Body of pancreas (tissue), 4 donors: ENCODE data around the gene EGLN1. TPM values are rescaled to one million over a fixed set of nuclear protein-coding genes. Genes with fewer than 3 reads are reported as not detected.
A peak's percentile ranks its signal among the peaks of the same experiment; 100 is the strongest.

Source experiments
- ATAC-seq: fragments of 150-250 bp; one replicate; pipeline ENCODE4 v1.9.1; 2016
- DNase-seq, 4 donors: peaks; one replicate each; pipeline ENCODE4 v3.0.0-alpha.2; 2019
- H3K27ac ChIP-seq, 4 donors: fragments of 200-600 bp; sonication (generic); 1 replicate in 3 of 4; 2 replicates in 1 of 4; pipeline versions ENCODE4 v1.5.1 to v1.6.1; 2016 to 2019; ENCODE audit warnings: mild to moderate bottlenecking in 1 of 4, mixed read lengths in 1 of 4, moderate library complexity in 1 of 4
- H3K27me3 ChIP-seq, 2 donors: fragments of 200-600 bp; sonication (generic); one replicate each; pipeline ENCODE4 v1.6.0; 2016; ENCODE audit warnings: mild to moderate bottlenecking in 1 of 2
- H3K36me3 ChIP-seq, 2 donors: fragments of 200-600 bp; sonication (generic); replicated peaks in 1 of 2; 2 replicates each; pipeline ENCODE4 v1.5.1; 2016; ENCODE audit warnings: low read depth in 2 of 2; ENCODE audit not compliant: insufficient read depth in 1 of 2
- H3K4me1 ChIP-seq: fragments of 200-600 bp; sonication (generic); one replicate; pipeline ENCODE4 v1.6.0; 2016
- H3K4me3 ChIP-seq, 2 donors: fragments of 200-600 bp; sonication (generic); 1 replicate in 1 of 2; 2 replicates in 1 of 2; pipeline ENCODE4 v1.5.1; 2016 to 2019
- H3K9me3 ChIP-seq, 3 donors: fragments of 200-600 bp; sonication (generic); 1 replicate in 2 of 3; 2 replicates in 1 of 3; pipeline ENCODE4 v1.5.1; 2016
- POLR2A ChIP-seq, 3 donors: fragments of 450-650 bp; IDR thresholded peaks; one replicate each; pipeline ENCODE4 v1.6.1; 2016; ENCODE audit warnings: antibody characterized with exemption in 3 of 3, mild to moderate bottlenecking in 2 of 3
- WGBS, 2 donors: methylation state at CpG; one replicate each; pipeline ENCODE4 v1.1.5; 2017; 5-methylcytosine and 5-hydroxymethylcytosine counted together
- intact Hi-C: fragments of 100-400 bp; cut with DNase I; formaldehyde crosslinking; loops from one replicate; pipeline ENCODE4 v1.15.1; 2023
- total RNA-seq, 2 donors: library from RNA; depleted of rRNA; stranded (reverse); fragments of >200 nt; gene quantifications; one replicate each; pipeline ENCODE4 v1.1.0, GENCODE V29; 2016
- TF ChIP-seq, protein P1 (sequence below), 7 experiments: fragments of 450-650 bp in 4 of 7; fragments of 200-600 bp in 3 of 7; sonication (generic) in 3 of 7; IDR thresholded peaks; one replicate each; pipeline ENCODE4 v1.5.1; 2016 to 2019; ENCODE audit warnings: antibody characterized with exemption in 7 of 7

EGLN1 gene
- total RNA-seq, 2 donors from 2014 or later = 37.6 to 42.2 TPM

DNA sequence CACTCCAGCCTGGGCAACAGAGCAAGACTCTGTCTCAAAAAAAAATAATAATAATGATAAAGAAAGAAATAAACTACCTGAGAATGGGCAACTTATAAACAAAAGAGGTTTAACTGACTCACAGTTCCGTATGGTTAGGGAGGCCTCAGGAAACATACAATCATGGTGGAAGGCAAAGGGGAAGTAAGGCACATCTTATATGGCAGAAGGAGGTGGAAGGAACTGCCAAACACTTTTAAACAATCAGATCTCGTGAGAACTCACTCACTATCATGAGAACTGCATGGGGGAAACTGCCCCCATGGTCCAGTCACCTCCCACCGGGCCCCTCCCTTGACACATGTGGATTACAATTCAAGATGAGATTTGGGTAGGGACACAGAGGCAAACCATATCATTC is 6.3 kb upstream of the EGLN1 start:
- H3K27ac ChIP-seq = no peak overlapping the region
- H3K9me3 ChIP-seq = no peaks in the 10 kb centered on the region
- TF ChIP-seq, protein P1, sequence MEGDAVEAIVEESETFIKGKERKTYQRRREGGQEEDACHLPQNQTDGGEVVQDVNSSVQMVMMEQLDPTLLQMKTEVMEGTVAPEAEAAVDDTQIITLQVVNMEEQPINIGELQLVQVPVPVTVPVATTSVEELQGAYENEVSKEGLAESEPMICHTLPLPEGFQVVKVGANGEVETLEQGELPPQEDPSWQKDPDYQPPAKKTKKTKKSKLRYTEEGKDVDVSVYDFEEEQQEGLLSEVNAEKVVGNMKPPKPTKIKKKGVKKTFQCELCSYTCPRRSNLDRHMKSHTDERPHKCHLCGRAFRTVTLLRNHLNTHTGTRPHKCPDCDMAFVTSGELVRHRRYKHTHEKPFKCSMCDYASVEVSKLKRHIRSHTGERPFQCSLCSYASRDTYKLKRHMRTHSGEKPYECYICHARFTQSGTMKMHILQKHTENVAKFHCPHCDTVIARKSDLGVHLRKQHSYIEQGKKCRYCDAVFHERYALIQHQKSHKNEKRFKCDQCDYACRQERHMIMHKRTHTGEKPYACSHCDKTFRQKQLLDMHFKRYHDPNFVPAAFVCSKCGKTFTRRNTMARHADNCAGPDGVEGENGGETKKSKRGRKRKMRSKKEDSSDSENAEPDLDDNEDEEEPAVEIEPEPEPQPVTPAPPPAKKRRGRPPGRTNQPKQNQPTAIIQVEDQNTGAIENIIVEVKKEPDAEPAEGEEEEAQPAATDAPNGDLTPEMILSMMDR (IDR thresholded peaks at IDR 0.05) = no peak
- TF ChIP-seq POLR2A (IDR thresholded peaks at IDR 0.05) = no peak
- ATAC-seq (no peak), DNase-seq (no peak)
- intact Hi-C loops = no loop called here
- no peaks in the 10 kb centered on the region for H3K36me3 ChIP-seq
- H3K27me3 ChIP-seq = no peaks in the 10 kb centered on the region
- 71 to 82% methylated on average over 3 of the region's 3 CpGs for WGBS, 2 donors
- H3K4me3 ChIP-seq = no peak overlapping the region
- peaks cover 29% of the 10 kb centered on the region for H3K4me1 ChIP-seq

DNA sequence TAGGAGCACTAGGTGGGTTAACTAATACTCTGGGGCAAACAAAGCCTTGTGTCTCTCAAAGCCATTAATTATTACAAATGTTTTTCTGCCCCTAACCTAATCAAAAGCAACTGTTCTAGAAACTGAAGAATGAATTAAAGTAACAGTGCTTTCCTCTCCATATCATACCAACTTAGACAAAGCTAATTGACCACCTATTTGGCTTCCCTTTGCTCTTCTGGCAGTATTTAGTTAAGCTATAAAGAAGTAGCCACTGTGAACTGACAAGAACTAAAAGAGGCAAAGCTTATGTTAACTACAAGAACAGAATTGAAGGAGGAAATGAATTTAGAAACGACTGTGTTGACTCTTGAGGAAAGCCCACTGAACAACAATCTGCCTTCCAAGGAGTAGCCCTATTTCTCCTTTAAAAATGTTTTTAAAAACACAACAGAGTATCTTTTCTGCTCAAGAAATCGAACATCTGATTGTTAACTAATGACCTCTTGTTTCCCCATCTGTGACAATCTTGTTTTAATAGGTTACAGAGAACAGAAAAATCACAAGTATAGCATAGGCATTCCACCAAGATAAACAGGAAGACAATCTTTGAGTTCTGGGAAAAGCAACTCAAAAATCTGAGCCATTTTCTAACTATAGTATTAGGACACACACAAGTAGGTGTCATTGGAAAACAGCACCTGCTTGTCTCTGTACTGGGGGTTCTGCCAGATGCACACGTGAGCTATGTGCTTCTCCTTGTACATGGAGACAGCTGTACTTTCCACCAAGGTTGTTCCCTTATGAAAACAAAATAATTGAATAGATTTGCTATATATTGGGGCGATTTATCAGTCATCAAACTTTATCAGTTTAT is 3.1 kb upstream of the EGLN1 start:
- H3K4me3 ChIP-seq = no peak overlapping the region
- H3K27me3 ChIP-seq = no peaks in the 10 kb centered on the region
- peak overlapping the region; percentile 67 to 99 (median 70) for H3K27ac ChIP-seq
- intact Hi-C loops = no loop called here
- no peaks in the 10 kb centered on the region for H3K36me3 ChIP-seq
- 11 to 21% methylated on average over 4 of the region's 4 CpGs for WGBS, 2 donors
- H3K9me3 ChIP-seq = no peaks in the 10 kb centered on the region
- no peak for ATAC-seq
- H3K4me1 ChIP-seq = peaks cover 34% of the 10 kb centered on the region
- DNase-seq = peak; percentile 65 to 85 (median 79)
- TF ChIP-seq, protein P1 (IDR thresholded peaks at IDR 0.05) = no peak
- TF ChIP-seq POLR2A (IDR thresholded peaks at IDR 0.05) = no peak

- TF ChIP-seq, protein P1 (IDR thresholded peaks at IDR 0.05) = no peak
- no peak for TF ChIP-seq POLR2A (IDR thresholded peaks at IDR 0.05)
- WGBS, 2 donors = 62 to 71% methylated on average over 1 of the region's 1 CpG
- Histone ChIP-seq H3K27ac (peak overlapping the region; percentile 97 to 99 (median 98)), H3K9me3 (no peaks in the 10 kb centered on the region), H3K27me3 (no peaks in the 10 kb centered on the region), H3K4me3 (no peak overlapping the region), H3K36me3 (no peaks in the 10 kb centered on the region), H3K4me1 (peaks cover 41% of the 10 kb centered on the region)
- DNase-seq = no peak
- ATAC-seq = no peak
- intact Hi-C loops = no loop called here
Measured at GRCh38 chr1:231423648-231424047, 1.6 kb upstream of the EGLN1 start.

DNA sequence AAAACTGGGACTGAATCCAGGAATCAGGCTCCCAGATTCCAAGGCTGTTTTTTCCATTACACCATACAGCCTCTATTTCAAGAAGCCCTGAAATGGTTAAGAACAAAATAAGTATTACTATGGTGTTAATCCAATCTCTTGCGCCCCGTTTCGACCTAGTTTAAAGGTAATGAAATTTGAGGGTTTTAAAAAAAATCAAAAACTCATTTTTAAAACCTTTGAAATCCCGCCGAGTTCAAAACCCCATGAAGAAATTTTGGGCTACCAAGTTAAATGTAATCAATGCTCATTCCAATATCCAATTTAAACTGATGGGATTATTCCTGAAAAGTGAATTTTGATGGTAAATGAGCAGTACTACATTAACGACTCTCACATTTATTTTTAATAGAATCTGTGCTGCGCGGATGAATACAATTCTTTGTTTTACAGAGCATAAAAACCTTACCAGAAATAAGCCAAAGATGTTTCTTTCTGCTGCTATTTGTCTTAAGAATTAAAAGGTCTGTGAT is 767 bp upstream of the EGLN1 start:
- peak overlapping the region; percentile 97 to 99 (median 98) for H3K27ac ChIP-seq
- 17 to 18% methylated on average over 8 of the region's 8 CpGs for WGBS, 2 donors
- H3K4me3 ChIP-seq = peak overlapping the region; percentile 23 to 42
- no peaks in the 10 kb centered on the region for H3K27me3 ChIP-seq
- H3K36me3 ChIP-seq = no peaks in the 10 kb centered on the region
- peaks cover 48% of the 10 kb centered on the region for H3K4me1 ChIP-seq
- no peaks in the 10 kb centered on the region for H3K9me3 ChIP-seq
- DNase-seq (no peak), ATAC-seq (no peak)
- no peak for TF ChIP-seq POLR2A (IDR thresholded peaks at IDR 0.05)
- TF ChIP-seq, protein P1 (IDR thresholded peaks at IDR 0.05) = no peak
- intact Hi-C loops = no loop called here
